ENCODE measurements around the gene PIGW. TPM values are rescaled to one million over a fixed set of nuclear protein-coding genes. Genes with fewer than 3 reads are reported as not detected.

The PIGW gene
- total and polyA plus RNA-seq, 2 of the 8 experiments (the other 6 are each of a cell fraction or from before 2014, with no cell fraction given), result 12.1 to 28.9 TPM

DNA sequence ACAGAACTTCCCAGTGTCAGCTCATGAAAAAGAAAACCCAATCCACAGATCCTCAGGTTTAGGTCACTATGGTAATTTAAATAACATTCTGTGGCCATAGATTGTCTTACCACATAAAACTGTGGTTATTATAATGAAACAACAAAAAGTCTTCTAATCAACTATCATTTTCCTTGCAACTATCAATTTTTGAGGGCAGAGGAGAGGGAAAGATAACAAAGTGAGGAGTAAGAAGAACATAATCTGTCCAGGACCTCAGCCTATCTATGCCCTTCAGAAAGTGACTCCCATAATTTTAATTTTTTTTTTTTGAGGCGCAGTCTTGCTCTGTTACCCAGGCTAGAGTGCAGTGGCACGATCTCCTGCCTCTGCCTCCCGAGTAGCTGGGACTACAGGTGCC lies 5.9 kb downstream of the PIGW start:
- no peak overlapping the region for H3K27ac ChIP-seq (ENCODE audit: low read depth, low read length)
- CTCF ChIA-PET (ENCODE audit: partially characterized antibody), result no interaction called here
- H3K23me2 ChIP-seq (ENCODE audit: low read depth, low read length), result peaks cover 11% of the 10 kb centered on the region
- TF ChIP-seq HDAC6 (IDR thresholded peaks at IDR 0.05; ENCODE audit: low read depth, low read length), result no peak

More for the DNA sequence above, 5.9 kb downstream of the PIGW start:
- H3K18ac ChIP-seq (ENCODE audit: extremely low read depth, low read length), result no peak overlapping the region
- no peak overlapping the region for H3K9ac ChIP-seq (replicated peaks in 1 of 4; ENCODE audit: extremely low read depth in 1 of 4, low read depth in 3 of 4, low read length in 3 of 4)
- no peak overlapping the region for H2AK5ac ChIP-seq (ENCODE audit: low read depth, low read length)
- H3K79me2 ChIP-seq (ENCODE audit: control insufficient read depth in 1 of 2, insufficient read depth in 2 of 2, low read length in 2 of 2), result peaks cover 0 to 19% of the 10 kb centered on the region in 2 experiments; a peak in 2 of 4 replicates
- no peak overlapping the region for H3K4me3 ChIP-seq (ENCODE audit: extremely low read depth in 1 of 4, insufficient read depth in 2 of 4, low read depth in 3 of 4, low read length in 4 of 4)
- no peak overlapping the region for H4K91ac ChIP-seq (replicated peaks; ENCODE audit: insufficient read length, low read length)
- no peak overlapping the region for H2BK12ac ChIP-seq (ENCODE audit: low read depth, low read length)
- no peak overlapping the region for H4K8ac ChIP-seq (ENCODE audit: extremely low read depth, insufficient read depth, low read length)
- H3K4me1 ChIP-seq (replicated peaks in 1 of 4; ENCODE audit: control insufficient read depth in 3 of 4, insufficient read depth in 4 of 4, low read length in 3 of 4), result no peaks in the 10 kb centered on the region; a peak in 1 of 7 replicates
- peaks cover 3 to 18% (median 8%) of the 10 kb centered on the region in 4 experiments; a peak in 5 of 8 replicates for H3K36me3 ChIP-seq (ENCODE audit: control insufficient read depth in 2 of 4, insufficient read depth in 4 of 4, low read length in 3 of 4)
- no peak overlapping the region for H2AFZ ChIP-seq (ENCODE audit: low read length)
- H4K5ac ChIP-seq (ENCODE audit: insufficient read length, low read depth, low read length), result no peak overlapping the region
- H3K4ac ChIP-seq (replicated peaks; ENCODE audit: insufficient read length, low read depth, low read length), result no peak overlapping the region
- H3K79me1 ChIP-seq (ENCODE audit: low read depth, low read length), result peaks cover 6% of the 10 kb centered on the region
- WGBS, 2 experiments (ENCODE audit: extremely low coverage in 1 of 2, insufficient coverage in 1 of 2, insufficient read length in 1 of 2, insufficient replicate concordance in 2 of 2, low coverage in 1 of 2, low lambda C conversion rate in 2 of 2, missing lambda C conversion rate in 1 of 2), result 100% methylated on average over 3 of the region's 3 CpGs; no CpG with 5 or more reads in 1 of the 2 experiments
- POLR2A ChIA-PET (ENCODE audit: partially characterized antibody), result interaction anchor here (0.8 to 1.6 kb wide), 2 partner anchors 17 to 52 kb away, joined by 3 to 5 read pairs; no protein-coding TSS in a partner anchor
- no peak overlapping the region for H2BK15ac ChIP-seq (ENCODE audit: low read length)
- DNase-seq (ENCODE audit: low read depth in 1 of 2, low spot score in 2 of 2), result no peak
- no peak overlapping the region for H2BK120ac ChIP-seq (replicated peaks; ENCODE audit: low read depth, low read length)
- FAIRE-seq, result no peak
- peaks cover 0 to 2% of the 10 kb centered on the region in 2 experiments for H4K20me1 ChIP-seq (replicated peaks in 1 of 2; ENCODE audit: control insufficient read depth in 1 of 2, insufficient read depth in 2 of 2, low read length in 2 of 2)
- H3K56ac ChIP-seq (replicated peaks; ENCODE audit: insufficient read length, low read depth, low read length), result no peak overlapping the region
- H3K27me3 ChIP-seq (replicated peaks in 1 of 4; ENCODE audit: control insufficient read depth in 3 of 4, extremely low read depth in 1 of 4, insufficient read depth in 3 of 4, low read length in 3 of 4), result no peaks in the 10 kb centered on the region
- H3K23ac ChIP-seq (ENCODE audit: insufficient read length), result no peak overlapping the region
- no peak overlapping the region for H3K14ac ChIP-seq (ENCODE audit: insufficient read length)
- H2BK5ac ChIP-seq (ENCODE audit: low read depth, low read length), result no peak overlapping the region
- H3K4me2 ChIP-seq (ENCODE audit: insufficient read depth in 1 of 2, low read depth in 2 of 2, low read length in 2 of 2), result no peak overlapping the region
- no peaks in the 10 kb centered on the region for H3K9me3 ChIP-seq (ENCODE audit: insufficient read depth in 2 of 2, low read depth in 1 of 2, low read length in 1 of 2)
- H2BK20ac ChIP-seq (ENCODE audit: low read length), result no peak overlapping the region

Data from H1 (cell line).